OCI-LY3 (cell line): ENCODE measurements around the gene ADD3.

Experiments
- EZH2phosphoT487 ChIP-seq: fragments of 200-600 bp; shearing (Covaris generic); IDR thresholded peaks from 2 replicates; pipeline ENCODE4 v1.6.1; 2018; ENCODE audit warnings: antibody characterized with exemption, mixed run types, low read depth
- TF ChIP-seq, protein P1 (sequence below): fragments of 200-600, 300-600 bp; sonication (generic); IDR thresholded peaks from 2 replicates; pipeline ENCODE4 v1.5.1; 2014; ENCODE audit warnings: antibody characterized with exemption, low read length, low read depth

DNA sequence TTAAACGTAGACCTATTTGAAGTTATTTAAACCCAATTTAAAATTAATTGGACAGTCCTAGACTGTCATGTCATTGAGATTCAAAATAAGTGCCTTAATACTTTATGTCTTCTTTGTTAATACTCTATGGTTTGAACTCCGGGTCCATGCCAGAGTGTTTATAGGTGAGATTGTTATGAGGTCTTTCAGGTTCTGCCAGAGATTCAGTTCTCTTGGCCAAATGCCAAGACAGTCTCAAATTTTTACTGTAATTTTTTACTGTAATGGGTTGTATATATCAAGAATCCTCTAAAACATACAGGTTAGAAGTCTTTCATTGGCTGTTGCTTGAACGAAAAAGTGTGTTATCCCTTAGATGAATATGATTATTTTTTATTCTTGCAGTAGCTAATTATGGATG, 3.9 kb downstream of the ADD3 start:
- TF ChIP-seq, protein P1, sequence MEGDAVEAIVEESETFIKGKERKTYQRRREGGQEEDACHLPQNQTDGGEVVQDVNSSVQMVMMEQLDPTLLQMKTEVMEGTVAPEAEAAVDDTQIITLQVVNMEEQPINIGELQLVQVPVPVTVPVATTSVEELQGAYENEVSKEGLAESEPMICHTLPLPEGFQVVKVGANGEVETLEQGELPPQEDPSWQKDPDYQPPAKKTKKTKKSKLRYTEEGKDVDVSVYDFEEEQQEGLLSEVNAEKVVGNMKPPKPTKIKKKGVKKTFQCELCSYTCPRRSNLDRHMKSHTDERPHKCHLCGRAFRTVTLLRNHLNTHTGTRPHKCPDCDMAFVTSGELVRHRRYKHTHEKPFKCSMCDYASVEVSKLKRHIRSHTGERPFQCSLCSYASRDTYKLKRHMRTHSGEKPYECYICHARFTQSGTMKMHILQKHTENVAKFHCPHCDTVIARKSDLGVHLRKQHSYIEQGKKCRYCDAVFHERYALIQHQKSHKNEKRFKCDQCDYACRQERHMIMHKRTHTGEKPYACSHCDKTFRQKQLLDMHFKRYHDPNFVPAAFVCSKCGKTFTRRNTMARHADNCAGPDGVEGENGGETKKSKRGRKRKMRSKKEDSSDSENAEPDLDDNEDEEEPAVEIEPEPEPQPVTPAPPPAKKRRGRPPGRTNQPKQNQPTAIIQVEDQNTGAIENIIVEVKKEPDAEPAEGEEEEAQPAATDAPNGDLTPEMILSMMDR, result no peak
- TF ChIP-seq EZH2phosphoT487, result no peak
